HepG2 (cell line): Measurements from ENCODE around the gene GSC2. TPM values are rescaled to one million over a fixed set of nuclear protein-coding genes. Genes with fewer than 3 reads are reported as not detected.

Source experiments
- ATAC-seq: fragments of 200-7000 bp; cut with Tn5 transposase; 3 replicates; pipeline ENCODE4 v1.9.1; 2020; ENCODE audit warnings: mild to moderate bottlenecking, moderate library complexity
- BruUV-seq: library from RNA; stranded (reverse); fragments of 400-500 nt; replicated peaks from 2 replicates; lab custom pipeline; 2021; lab: Mats Ljungman, UMichigan
- CTCF ChIA-PET: fragments of 300-600 bp; formaldehyde crosslinking; extraction: SDS; loops from one replicate; lab custom pipeline; 2021; ENCODE audit warnings: low total read pairs, inconsistent platforms, low intra/inter-chr PET ratio; lab: Yijun Ruan, JAX
- POLR2A ChIA-PET: fragments of 350-600 bp; sonication (Branson Sonifier 250); formaldehyde crosslinking; loops from one replicate; lab custom pipeline; 2020; ENCODE audit warnings: antibody characterized with exemption, inconsistent platforms; lab: Yijun Ruan, JAX
- DNase-seq: peaks from one replicate; pipeline ENCODE4 v3.0.0-alpha.2; 2015; ENCODE audit warnings: low spot score
- FAIRE-seq: peaks from 3 replicates; lab custom pipeline; 2011; peaks lifted over from hg19 to GRCh38; lab: Jason Lieb, UNC
- H2AFZ ChIP-seq: one replicate; pipeline ENCODE4 v1.6.1; 2011; ENCODE audit warnings: low read length, inconsistent platforms
- H3K27ac ChIP-seq: fragments of 300-600 bp; 3 replicates; pipeline ENCODE4 v1.8.0; 2011; ENCODE audit warnings: mixed run types, mild to moderate bottlenecking, mixed read lengths, low read length, inconsistent platforms; ENCODE audit not compliant: insufficient read depth; ENCODE audit errors: extremely low read length
- H3K27me3 ChIP-seq, 2 experiments: fragments of 200-600 bp in 1 of 2; 2 replicates in 1 of 2; 3 replicates in 1 of 2; pipeline versions ENCODE4 v1.6.0 to v1.8.0; 2011; ENCODE audit warnings: low read length in 2 of 2, mild to moderate bottlenecking in 2 of 2, moderate library complexity in 2 of 2, inconsistent platforms in 1 of 2; ENCODE audit not compliant: insufficient read depth in 2 of 2, control insufficient read depth in 1 of 2
- H3K36me3 ChIP-seq, 2 experiments: fragments of 200-600 bp in 1 of 2; replicated peaks in 1 of 2; 2 replicates in 1 of 2; 3 replicates in 1 of 2; pipeline versions ENCODE4 v1.5.1 to v1.8.0; 2011; ENCODE audit warnings: low read length in 2 of 2, inconsistent platforms in 1 of 2; ENCODE audit not compliant: insufficient read depth in 2 of 2, control insufficient read depth in 1 of 2
- H3K4me1 ChIP-seq: 2 replicates; pipeline ENCODE4 v1.5.1; 2012; ENCODE audit warnings: low read length, inconsistent platforms; ENCODE audit not compliant: insufficient read depth
- H3K4me2 ChIP-seq: 2 replicates; pipeline ENCODE4 v1.6.0; 2011; ENCODE audit warnings: low read depth, low read length, inconsistent platforms
- H3K4me3 ChIP-seq, 3 experiments: fragments of 200-600 bp in 1 of 3; sonication (generic), shearing (Covaris generic) in 1 of 3; replicated peaks in 1 of 3; 2 replicates each; pipeline ENCODE4 v1.5.1; 2011 to 2016; ENCODE audit warnings: low read length in 3 of 3, inconsistent platforms in 2 of 3, low read depth in 2 of 3, mild to moderate bottlenecking in 2 of 3, control low read depth in 1 of 3, mixed read lengths in 1 of 3; ENCODE audit not compliant: insufficient read depth in 1 of 3
- H3K79me2 ChIP-seq: one replicate; pipeline ENCODE4 v1.6.1; 2011; ENCODE audit warnings: low read length, inconsistent platforms; ENCODE audit not compliant: insufficient read depth
- H3K9ac ChIP-seq: 2 replicates; pipeline ENCODE4 v1.6.0; 2011; ENCODE audit warnings: mild to moderate bottlenecking, low read depth, low read length, inconsistent platforms; ENCODE audit not compliant: insufficient read depth
- H3K9me3 ChIP-seq: 2 replicates; pipeline ENCODE4 v1.5.1; 2012; ENCODE audit warnings: mild to moderate bottlenecking, low read length
- H4K20me1 ChIP-seq: 2 replicates; pipeline ENCODE4 v1.6.0; 2011; ENCODE audit warnings: inconsistent platforms, mild to moderate bottlenecking, low read length, moderate library complexity; ENCODE audit not compliant: insufficient read depth
- EZH2 ChIP-seq: conservative IDR thresholded peaks from 2 replicates; pipeline ENCODE4 v1.6.1; 2012; ENCODE audit warnings: mild to moderate bottlenecking, low read depth, low read length, moderate library complexity
- NR3C1 ChIP-seq: sonication (generic); formaldehyde crosslinking; IDR thresholded peaks from 2 replicates; pipeline ENCODE4 v1.4.0; 2020; ENCODE audit warnings: missing genetic modification reagents
- ZNF777 ChIP-seq: sonication (generic); formaldehyde crosslinking; IDR thresholded peaks from 2 replicates; pipeline ENCODE4 v1.4.0; 2020; ENCODE audit warnings: missing genetic modification reagents
- WGBS: methylation state at CpG from one replicate; pipeline ENCODE4 v1.1.6; 2017; ENCODE audit warnings: low lambda C conversion rate; 5-methylcytosine and 5-hydroxymethylcytosine counted together
- in situ Hi-C: cut with HindIII; loops from 2 replicates; pipeline ENCODE4 v1.10.0; 2017; ENCODE audit warnings: low pct_unique_long_range_greater_than_20kb; ENCODE audit not compliant: extremely low pct_ligation_motif_present
- intact Hi-C: fragments of 100-400 bp; cut with micrococcal nuclease; formaldehyde crosslinking; loops from one replicate; pipeline ENCODE4 v1.10.0; 2022; ENCODE audit not compliant: unreplicated experiment
- polyA plus RNA-seq, 8 experiments: library from polyadenylated mRNA; depleted of rRNA in 3 of 8; stranded (reverse) in 7 of 8; unstranded in 1 of 8; fragments of >200 nt; fragmentation: Illumina TruSeq in 4 of 8; extraction: Trizol in 4 of 8; gene quantifications; 2 replicates each; pipeline versions ENCODE4 v1.2.1 to v1.2.3, GENCODE V29; 2011 to 2016; ENCODE audit warnings: low read depth in 4 of 8, missing spikeins in 1 of 8, mixed read lengths in 1 of 8; ENCODE audit not compliant: insufficient read depth in 1 of 8
- total RNA-seq, 5 experiments: library from RNA; depleted of rRNA; stranded (reverse); fragments of >200 nt; fragmentation: Illumina TruSeq; extraction: Trizol; gene quantifications; 2 replicates each; pipeline ENCODE4 v1.2.3, GENCODE V29; 2016; ENCODE audit warnings: low read depth in 1 of 5
- TF ChIP-seq, protein P1 (sequence below): sonication (generic); formaldehyde crosslinking; IDR thresholded peaks from 2 replicates; pipeline ENCODE4 v1.4.0; 2020; ENCODE audit warnings: missing genetic modification reagents
- TF ChIP-seq, protein P2 (sequence below): sonication (generic); formaldehyde crosslinking; IDR thresholded peaks from 2 replicates; pipeline ENCODE4 v1.5.1; 2020; ENCODE audit warnings: mild to moderate bottlenecking, missing genetic modification reagents, moderate library complexity
- TF ChIP-seq, protein P3 (sequence below): sonication (generic); formaldehyde crosslinking; IDR thresholded peaks from 2 replicates; pipeline ENCODE4 v1.9.0; 2022; ENCODE audit warnings: low read depth, missing genetic modification reagents
- TF ChIP-seq, protein P4 (sequence below): sonication (generic); formaldehyde crosslinking; IDR thresholded peaks from 2 replicates; pipeline ENCODE4 v1.8.1; 2023; ENCODE audit warnings: mild to moderate bottlenecking, moderate library complexity, missing genetic modification reagents
- TF ChIP-seq, protein P5 (sequence below): sonication (generic); formaldehyde crosslinking; IDR thresholded peaks from 2 replicates; pipeline ENCODE4 v1.8.1; 2022; ENCODE audit warnings: mild to moderate bottlenecking, missing genetic modification reagents

The GSC2 gene
- total and polyA plus RNA-seq, 2 of the 13 experiments (the other 11 are each of a cell fraction or from before 2014, with no cell fraction given) = not detected

GRCh38 chr22:19149047-19149883 is 827 bp downstream of the GSC2 start:
- H3K36me3 ChIP-seq = no peaks in the 10 kb centered on the region
- no peak for DNase-seq
- no peak for ATAC-seq
- no peaks in the 10 kb centered on the region for H4K20me1 ChIP-seq
- intact Hi-C loops = no loop called here
- H3K9me3 ChIP-seq = no peaks in the 10 kb centered on the region
- POLR2A ChIA-PET = no interaction called here
- WGBS = 41% methylated on average over 29 of the region's 92 CpGs
- no TSS peak for BruUV-seq
- TF ChIP-seq NR3C1 (CRISPR knock-in tag) (no peak), EZH2 (0 out of 2 replicates have a peak, but pooled peaks have one; percentile 33), ZNF777 (CRISPR knock-in tag) (peak; percentile 63)
- TF ChIP-seq, protein P1, sequence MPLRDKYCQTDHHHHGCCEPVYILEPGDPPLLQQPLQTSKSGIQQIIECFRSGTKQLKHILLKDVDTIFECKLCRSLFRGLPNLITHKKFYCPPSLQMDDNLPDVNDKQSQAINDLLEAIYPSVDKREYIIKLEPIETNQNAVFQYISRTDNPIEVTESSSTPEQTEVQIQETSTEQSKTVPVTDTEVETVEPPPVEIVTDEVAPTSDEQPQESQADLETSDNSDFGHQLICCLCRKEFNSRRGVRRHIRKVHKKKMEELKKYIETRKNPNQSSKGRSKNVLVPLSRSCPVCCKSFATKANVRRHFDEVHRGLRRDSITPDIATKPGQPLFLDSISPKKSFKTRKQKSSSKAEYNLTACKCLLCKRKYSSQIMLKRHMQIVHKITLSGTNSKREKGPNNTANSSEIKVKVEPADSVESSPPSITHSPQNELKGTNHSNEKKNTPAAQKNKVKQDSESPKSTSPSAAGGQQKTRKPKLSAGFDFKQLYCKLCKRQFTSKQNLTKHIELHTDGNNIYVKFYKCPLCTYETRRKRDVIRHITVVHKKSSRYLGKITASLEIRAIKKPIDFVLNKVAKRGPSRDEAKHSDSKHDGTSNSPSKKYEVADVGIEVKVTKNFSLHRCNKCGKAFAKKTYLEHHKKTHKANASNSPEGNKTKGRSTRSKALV (CRISPR knock-in tag) = peak; percentile 97
- TF ChIP-seq, protein P2, sequence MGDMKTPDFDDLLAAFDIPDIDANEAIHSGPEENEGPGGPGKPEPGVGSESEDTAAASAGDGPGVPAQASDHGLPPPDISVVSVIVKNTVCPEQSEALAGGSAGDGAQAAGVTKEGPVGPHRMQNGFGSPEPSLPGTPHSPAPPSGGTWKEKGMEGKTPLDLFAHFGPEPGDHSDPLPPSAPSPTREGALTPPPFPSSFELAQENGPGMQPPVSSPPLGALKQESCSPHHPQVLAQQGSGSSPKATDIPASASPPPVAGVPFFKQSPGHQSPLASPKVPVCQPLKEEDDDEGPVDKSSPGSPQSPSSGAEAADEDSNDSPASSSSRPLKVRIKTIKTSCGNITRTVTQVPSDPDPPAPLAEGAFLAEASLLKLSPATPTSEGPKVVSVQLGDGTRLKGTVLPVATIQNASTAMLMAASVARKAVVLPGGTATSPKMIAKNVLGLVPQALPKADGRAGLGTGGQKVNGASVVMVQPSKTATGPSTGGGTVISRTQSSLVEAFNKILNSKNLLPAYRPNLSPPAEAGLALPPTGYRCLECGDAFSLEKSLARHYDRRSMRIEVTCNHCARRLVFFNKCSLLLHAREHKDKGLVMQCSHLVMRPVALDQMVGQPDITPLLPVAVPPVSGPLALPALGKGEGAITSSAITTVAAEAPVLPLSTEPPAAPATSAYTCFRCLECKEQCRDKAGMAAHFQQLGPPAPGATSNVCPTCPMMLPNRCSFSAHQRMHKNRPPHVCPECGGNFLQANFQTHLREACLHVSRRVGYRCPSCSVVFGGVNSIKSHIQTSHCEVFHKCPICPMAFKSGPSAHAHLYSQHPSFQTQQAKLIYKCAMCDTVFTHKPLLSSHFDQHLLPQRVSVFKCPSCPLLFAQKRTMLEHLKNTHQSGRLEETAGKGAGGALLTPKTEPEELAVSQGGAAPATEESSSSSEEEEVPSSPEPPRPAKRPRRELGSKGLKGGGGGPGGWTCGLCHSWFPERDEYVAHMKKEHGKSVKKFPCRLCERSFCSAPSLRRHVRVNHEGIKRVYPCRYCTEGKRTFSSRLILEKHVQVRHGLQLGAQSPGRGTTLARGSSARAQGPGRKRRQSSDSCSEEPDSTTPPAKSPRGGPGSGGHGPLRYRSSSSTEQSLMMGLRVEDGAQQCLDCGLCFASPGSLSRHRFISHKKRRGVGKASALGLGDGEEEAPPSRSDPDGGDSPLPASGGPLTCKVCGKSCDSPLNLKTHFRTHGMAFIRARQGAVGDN (CRISPR knock-in tag) = 0 out of 2 replicates have a peak, but pooled peaks have one; percentile 16
- TF ChIP-seq, protein P3, sequence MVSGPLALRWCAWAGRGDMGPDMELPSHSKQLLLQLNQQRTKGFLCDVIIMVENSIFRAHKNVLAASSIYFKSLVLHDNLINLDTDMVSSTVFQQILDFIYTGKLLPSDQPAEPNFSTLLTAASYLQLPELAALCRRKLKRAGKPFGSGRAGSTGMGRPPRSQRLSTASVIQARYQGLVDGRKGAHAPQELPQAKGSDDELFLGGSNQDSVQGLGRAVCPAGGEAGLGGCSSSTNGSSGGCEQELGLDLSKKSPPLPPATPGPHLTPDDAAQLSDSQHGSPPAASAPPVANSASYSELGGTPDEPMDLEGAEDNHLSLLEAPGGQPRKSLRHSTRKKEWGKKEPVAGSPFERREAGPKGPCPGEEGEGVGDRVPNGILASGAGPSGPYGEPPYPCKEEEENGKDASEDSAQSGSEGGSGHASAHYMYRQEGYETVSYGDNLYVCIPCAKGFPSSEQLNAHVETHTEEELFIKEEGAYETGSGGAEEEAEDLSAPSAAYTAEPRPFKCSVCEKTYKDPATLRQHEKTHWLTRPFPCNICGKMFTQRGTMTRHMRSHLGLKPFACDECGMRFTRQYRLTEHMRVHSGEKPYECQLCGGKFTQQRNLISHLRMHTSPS (CRISPR knock-in tag) = no peak
- TF ChIP-seq, protein P4, sequence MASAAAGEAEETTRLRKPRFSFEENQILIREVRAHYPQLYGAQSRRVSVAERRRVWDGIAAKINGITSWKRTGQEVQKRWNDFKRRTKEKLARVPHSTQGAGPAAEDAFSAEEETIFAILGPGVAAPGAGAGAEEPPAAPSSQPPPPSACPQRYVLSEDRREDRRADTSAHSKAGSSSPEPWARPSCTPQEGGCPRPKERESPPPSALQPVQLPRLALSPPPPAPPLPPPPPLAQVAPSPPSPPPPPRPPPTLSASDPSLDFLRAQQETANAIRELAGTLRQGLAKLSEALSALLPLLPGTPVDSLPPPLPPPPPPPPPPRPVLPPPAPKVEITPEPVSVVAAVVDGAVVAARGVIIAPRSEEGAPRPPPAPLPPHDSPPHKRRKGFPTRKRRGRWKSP (CRISPR knock-in tag) = no peak
- TF ChIP-seq, protein P5, sequence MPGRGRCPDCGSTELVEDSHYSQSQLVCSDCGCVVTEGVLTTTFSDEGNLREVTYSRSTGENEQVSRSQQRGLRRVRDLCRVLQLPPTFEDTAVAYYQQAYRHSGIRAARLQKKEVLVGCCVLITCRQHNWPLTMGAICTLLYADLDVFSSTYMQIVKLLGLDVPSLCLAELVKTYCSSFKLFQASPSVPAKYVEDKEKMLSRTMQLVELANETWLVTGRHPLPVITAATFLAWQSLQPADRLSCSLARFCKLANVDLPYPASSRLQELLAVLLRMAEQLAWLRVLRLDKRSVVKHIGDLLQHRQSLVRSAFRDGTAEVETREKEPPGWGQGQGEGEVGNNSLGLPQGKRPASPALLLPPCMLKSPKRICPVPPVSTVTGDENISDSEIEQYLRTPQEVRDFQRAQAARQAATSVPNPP = no peak
- TF ChIP-seq, all 625 proteins: peak for 4
- peaks cover 1% of the 10 kb centered on the region for H3K79me2 ChIP-seq
- H3K9ac ChIP-seq = no peak overlapping the region
- peak overlapping the region; percentile 32; the same call in 1 of the 2 replicates for H3K4me2 ChIP-seq
- no peak overlapping the region for H3K27ac ChIP-seq
- no peak for FAIRE-seq
- H3K27me3 ChIP-seq = peaks cover 7 to 59% of the 10 kb centered on the region in 2 experiments; a peak in 4 of 5 replicates
- in situ Hi-C loops = no loop called here
- H3K4me1 ChIP-seq = peaks cover 10% of the 10 kb centered on the region; the same call in 1 of the 2 replicates
- peak overlapping the region in 1 of 3 experiments; percentile 28; a peak in 1 of 6 replicates for H3K4me3 ChIP-seq
- CTCF ChIA-PET = no interaction called here
- H2AFZ ChIP-seq = no peak overlapping the region
